Liver (tissue), 9 donors: ENCODE data around the gene IKBIP. TPM values are rescaled to one million over a fixed set of nuclear protein-coding genes. Genes with fewer than 3 reads are reported as not detected.

Experiments used
- DNase-seq: peaks from one replicate; pipeline ENCODE4 v3.0.0-alpha.2; 2017; ENCODE audit warnings: low spot score
- H3K27ac ChIP-seq, 2 donors: one replicate each; pipeline ENCODE4 v1.7.0; 2013; ENCODE audit warnings: inconsistent platforms in 2 of 2, low read length in 2 of 2, control low read depth in 1 of 2, low read depth in 1 of 2, mild to moderate bottlenecking in 1 of 2
- H3K27me3 ChIP-seq, 4 donors: one replicate each; pipeline versions ENCODE4 v1.6.1 to v1.7.0; 2013; ENCODE audit warnings: low read length in 3 of 4, inconsistent platforms in 1 of 4, mild to moderate bottlenecking in 1 of 4, moderate library complexity in 1 of 4; ENCODE audit not compliant: control insufficient read depth in 4 of 4, insufficient read depth in 4 of 4
- H3K36me3 ChIP-seq, 4 donors: one replicate each; pipeline versions ENCODE4 v1.6.1 to v1.7.0; 2013; ENCODE audit warnings: low read length in 3 of 4, mild to moderate bottlenecking in 3 of 4, low read depth in 1 of 4, moderate library complexity in 1 of 4; ENCODE audit not compliant: control insufficient read depth in 4 of 4, insufficient read depth in 3 of 4
- H3K4me1 ChIP-seq, 4 donors: one replicate each; pipeline versions ENCODE4 v1.6.1 to v1.7.0; 2013; ENCODE audit warnings: low read length in 3 of 4, mild to moderate bottlenecking in 3 of 4, moderate library complexity in 1 of 4; ENCODE audit not compliant: control insufficient read depth in 4 of 4, insufficient read depth in 4 of 4
- H3K4me3 ChIP-seq, 3 donors: one replicate each; pipeline versions ENCODE4 v1.6.1 to v1.7.0; 2013; ENCODE audit warnings: low read length in 3 of 3, control low read depth in 1 of 3, low read depth in 1 of 3, mild to moderate bottlenecking in 1 of 3
- H3K9ac ChIP-seq, 2 donors: one replicate each; pipeline ENCODE4 v1.7.0; 2013; ENCODE audit warnings: low read length in 2 of 2, mild to moderate bottlenecking in 2 of 2, moderate library complexity in 2 of 2, control low read depth in 1 of 2, low read depth in 1 of 2
- H3K9me3 ChIP-seq, 4 donors: one replicate each; pipeline versions ENCODE4 v1.6.1 to v1.7.0; 2013; ENCODE audit warnings: low read length in 3 of 4; ENCODE audit not compliant: control insufficient read depth in 4 of 4
- CTCF ChIP-seq: fragments of 150-350 bp; IDR thresholded peaks from 2 replicates; pipeline ENCODE4 v1.5.1; 2017; ENCODE audit warnings: improper control_type of control experiment, low read depth, low read length; ENCODE audit not compliant: missing input control
- EGR1 ChIP-seq, 2 donors: IDR thresholded peaks; 2 replicates each; pipeline ENCODE4 v1.6.1; 2016 to 2018; ENCODE audit warnings: antibody characterized with exemption in 2 of 2, low read depth in 2 of 2
- FOXA1 ChIP-seq: IDR thresholded peaks from 2 replicates; pipeline ENCODE4 v1.6.1; 2016; ENCODE audit warnings: antibody characterized with exemption
- FOXA2 ChIP-seq: IDR thresholded peaks from 2 replicates; pipeline ENCODE4 v1.6.1; 2016; ENCODE audit warnings: antibody characterized with exemption
- GABPA ChIP-seq, 2 donors: IDR thresholded peaks in 1 of 2; conservative IDR thresholded peaks in 1 of 2; 2 replicates each; pipeline ENCODE4 v1.6.1; 2016; ENCODE audit warnings: antibody characterized with exemption in 2 of 2, mild to moderate bottlenecking in 1 of 2, moderate library complexity in 1 of 2
- HNF4A ChIP-seq, 2 donors: conservative IDR thresholded peaks; 2 replicates each; pipeline ENCODE4 v1.6.1; 2016; ENCODE audit warnings: antibody characterized with exemption in 2 of 2, mild to moderate bottlenecking in 2 of 2
- HNF4G ChIP-seq: IDR thresholded peaks from 2 replicates; pipeline ENCODE4 v1.6.1; 2016; ENCODE audit warnings: antibody characterized with exemption
- JUND ChIP-seq, 2 donors: IDR thresholded peaks; 2 replicates each; pipeline ENCODE4 v1.6.1; 2016; ENCODE audit warnings: antibody characterized with exemption in 2 of 2
- MAX ChIP-seq: IDR thresholded peaks from 2 replicates; pipeline ENCODE4 v1.6.1; 2016; ENCODE audit warnings: antibody characterized with exemption
- NR2F2 ChIP-seq: IDR thresholded peaks from 2 replicates; pipeline ENCODE4 v1.6.1; 2016; ENCODE audit warnings: antibody characterized with exemption
- RAD21 ChIP-seq, 2 donors: IDR thresholded peaks; 2 replicates each; pipeline ENCODE4 v1.6.1; 2016; ENCODE audit warnings: antibody characterized with exemption in 2 of 2, mild to moderate bottlenecking in 2 of 2
- RXRA ChIP-seq, 2 donors: IDR thresholded peaks; 2 replicates each; pipeline ENCODE4 v1.6.1; 2017 to 2018; ENCODE audit warnings: antibody characterized with exemption in 2 of 2, mild to moderate bottlenecking in 1 of 2
- SP1 ChIP-seq: IDR thresholded peaks from 2 replicates; pipeline ENCODE4 v1.6.1; 2018; ENCODE audit warnings: antibody characterized with exemption, mild to moderate bottlenecking
- TAF1 ChIP-seq: conservative IDR thresholded peaks from 2 replicates; pipeline ENCODE4 v1.6.1; 2016; ENCODE audit warnings: antibody characterized with exemption, mild to moderate bottlenecking
- YY1 ChIP-seq: IDR thresholded peaks from 2 replicates; pipeline ENCODE4 v1.6.1; 2016; ENCODE audit warnings: antibody characterized with exemption, mild to moderate bottlenecking
- ZBTB33 ChIP-seq: IDR thresholded peaks from 2 replicates; pipeline ENCODE4 v1.6.1; 2016; ENCODE audit warnings: antibody characterized with exemption
- WGBS: extraction: QIAGEN DNeasy Blood & Tissue Kit; methylation state at CpG from one replicate; pipeline ENCODE4 v1.1.7; 2013; 5-methylcytosine and 5-hydroxymethylcytosine counted together
- polyA plus RNA-seq, 2 donors: library from polyadenylated mRNA; stranded (reverse) in 1 of 2; unstranded in 1 of 2; fragments of 200-250 nt in 1 of 2; fragments of >200 nt in 1 of 2; fragmentation: Nextera tagmentation in 1 of 2; extraction: Ambion mirVana in 1 of 2; gene quantifications; one replicate each; pipeline versions ENCODE4 v1.2.1 to v1.2.3, GENCODE V29; 2013 to 2015
- total RNA-seq, 2 donors: library from RNA; depleted of rRNA; stranded (reverse); fragments of >200 nt; gene quantifications; one replicate each; pipeline ENCODE4 v1.2.3, GENCODE V29; 2014
- TF ChIP-seq, protein P1 (sequence below): IDR thresholded peaks from 2 replicates; pipeline ENCODE4 v1.6.1; 2016; ENCODE audit warnings: antibody characterized with exemption, mild to moderate bottlenecking
- TF ChIP-seq, protein P2 (sequence below): IDR thresholded peaks from 2 replicates; pipeline ENCODE4 v1.6.1; 2016; ENCODE audit warnings: antibody characterized with exemption
- donor health status: healthy.
- donor health status: healthy.
- donor health status: healthy.
- donor health status: healthy.
- donor health status: healthy.

IKBIP gene
- total and polyA plus RNA-seq, 4 donors: 4.7 to 10.5 (median 6.3) TPM

DNA sequence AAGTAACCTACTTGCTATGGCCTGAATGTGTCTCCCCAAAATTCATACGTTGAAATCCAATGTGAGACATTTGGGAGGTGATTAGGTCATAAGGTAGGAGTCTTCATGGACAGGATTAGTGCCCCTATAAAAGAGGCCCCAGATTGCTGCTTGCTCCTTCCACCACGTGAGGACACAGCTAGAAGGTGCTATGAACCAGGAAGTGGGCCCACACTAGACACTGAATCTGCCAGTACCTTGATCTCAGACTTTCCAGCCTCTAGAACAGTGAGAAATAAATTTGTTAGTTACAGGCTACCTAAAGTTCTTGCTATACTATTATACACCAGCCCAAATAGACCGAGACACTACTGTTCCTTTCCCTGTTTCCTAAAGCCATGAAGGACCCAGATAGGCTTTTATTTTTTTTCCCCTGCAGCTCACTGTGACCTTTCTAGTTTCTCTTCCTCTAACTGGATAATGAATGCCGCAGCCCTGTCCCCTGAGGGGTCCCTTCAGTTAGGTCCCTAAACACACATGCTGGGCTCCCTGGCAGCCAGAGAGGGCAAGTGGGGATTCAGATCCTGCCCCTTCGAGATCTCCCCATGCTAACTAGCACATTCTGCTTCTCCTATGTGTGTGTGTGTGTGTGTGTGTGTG lies 31.8 kb downstream of the IKBIP start:
- TF ChIP-seq HNF4A (conservative IDR thresholded peaks at IDR 0.05) (no peak), JUND (IDR thresholded peaks at IDR 0.05) (no peak), RXRA (IDR thresholded peaks at IDR 0.05) (no peak), FOXA1 (no peak), FOXA2 (no peak), MAX (no peak), ZBTB33 (no peak), RAD21 (IDR thresholded peaks at IDR 0.05) (no peak), GABPA (IDR thresholded peaks at IDR 0.05 in 1 of 2, conservative IDR thresholded peaks at IDR 0.05 in 1 of 2) (no peak), HNF4G (no peak), SP1 (no peak), TAF1 (no peak), YY1 (no peak), EGR1 (IDR thresholded peaks at IDR 0.05; ENCODE audit: low read depth in 2 of 2) (no peak), NR2F2 (no peak), CTCF (no peak)
- TF ChIP-seq, protein P1, sequence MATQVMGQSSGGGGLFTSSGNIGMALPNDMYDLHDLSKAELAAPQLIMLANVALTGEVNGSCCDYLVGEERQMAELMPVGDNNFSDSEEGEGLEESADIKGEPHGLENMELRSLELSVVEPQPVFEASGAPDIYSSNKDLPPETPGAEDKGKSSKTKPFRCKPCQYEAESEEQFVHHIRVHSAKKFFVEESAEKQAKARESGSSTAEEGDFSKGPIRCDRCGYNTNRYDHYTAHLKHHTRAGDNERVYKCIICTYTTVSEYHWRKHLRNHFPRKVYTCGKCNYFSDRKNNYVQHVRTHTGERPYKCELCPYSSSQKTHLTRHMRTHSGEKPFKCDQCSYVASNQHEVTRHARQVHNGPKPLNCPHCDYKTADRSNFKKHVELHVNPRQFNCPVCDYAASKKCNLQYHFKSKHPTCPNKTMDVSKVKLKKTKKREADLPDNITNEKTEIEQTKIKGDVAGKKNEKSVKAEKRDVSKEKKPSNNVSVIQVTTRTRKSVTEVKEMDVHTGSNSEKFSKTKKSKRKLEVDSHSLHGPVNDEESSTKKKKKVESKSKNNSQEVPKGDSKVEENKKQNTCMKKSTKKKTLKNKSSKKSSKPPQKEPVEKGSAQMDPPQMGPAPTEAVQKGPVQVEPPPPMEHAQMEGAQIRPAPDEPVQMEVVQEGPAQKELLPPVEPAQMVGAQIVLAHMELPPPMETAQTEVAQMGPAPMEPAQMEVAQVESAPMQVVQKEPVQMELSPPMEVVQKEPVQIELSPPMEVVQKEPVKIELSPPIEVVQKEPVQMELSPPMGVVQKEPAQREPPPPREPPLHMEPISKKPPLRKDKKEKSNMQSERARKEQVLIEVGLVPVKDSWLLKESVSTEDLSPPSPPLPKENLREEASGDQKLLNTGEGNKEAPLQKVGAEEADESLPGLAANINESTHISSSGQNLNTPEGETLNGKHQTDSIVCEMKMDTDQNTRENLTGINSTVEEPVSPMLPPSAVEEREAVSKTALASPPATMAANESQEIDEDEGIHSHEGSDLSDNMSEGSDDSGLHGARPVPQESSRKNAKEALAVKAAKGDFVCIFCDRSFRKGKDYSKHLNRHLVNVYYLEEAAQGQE: no peak
- TF ChIP-seq, protein P2, sequence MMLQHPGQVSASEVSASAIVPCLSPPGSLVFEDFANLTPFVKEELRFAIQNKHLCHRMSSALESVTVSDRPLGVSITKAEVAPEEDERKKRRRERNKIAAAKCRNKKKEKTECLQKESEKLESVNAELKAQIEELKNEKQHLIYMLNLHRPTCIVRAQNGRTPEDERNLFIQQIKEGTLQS: no peak
- DNase-seq: no peak
- no peak overlapping the region for H3K27ac ChIP-seq
- no peak overlapping the region for H3K4me3 ChIP-seq
- no peaks in the 10 kb centered on the region for H3K36me3 ChIP-seq
- no peaks in the 10 kb centered on the region for H3K4me1 ChIP-seq
- no peak overlapping the region for H3K9ac ChIP-seq
- H3K9me3 ChIP-seq: no peaks in the 10 kb centered on the region
- WGBS: 84% methylated on average over 5 of the region's 5 CpGs
- H3K27me3 ChIP-seq: no peaks in the 10 kb centered on the region
